ENCODE results near the gene MYOZ3.

Gene MYOZ3

GRCh38 chr5:150660108-150660831, 781 bp upstream of the MYOZ3 start:
- no peak for DNase-seq

DNA sequence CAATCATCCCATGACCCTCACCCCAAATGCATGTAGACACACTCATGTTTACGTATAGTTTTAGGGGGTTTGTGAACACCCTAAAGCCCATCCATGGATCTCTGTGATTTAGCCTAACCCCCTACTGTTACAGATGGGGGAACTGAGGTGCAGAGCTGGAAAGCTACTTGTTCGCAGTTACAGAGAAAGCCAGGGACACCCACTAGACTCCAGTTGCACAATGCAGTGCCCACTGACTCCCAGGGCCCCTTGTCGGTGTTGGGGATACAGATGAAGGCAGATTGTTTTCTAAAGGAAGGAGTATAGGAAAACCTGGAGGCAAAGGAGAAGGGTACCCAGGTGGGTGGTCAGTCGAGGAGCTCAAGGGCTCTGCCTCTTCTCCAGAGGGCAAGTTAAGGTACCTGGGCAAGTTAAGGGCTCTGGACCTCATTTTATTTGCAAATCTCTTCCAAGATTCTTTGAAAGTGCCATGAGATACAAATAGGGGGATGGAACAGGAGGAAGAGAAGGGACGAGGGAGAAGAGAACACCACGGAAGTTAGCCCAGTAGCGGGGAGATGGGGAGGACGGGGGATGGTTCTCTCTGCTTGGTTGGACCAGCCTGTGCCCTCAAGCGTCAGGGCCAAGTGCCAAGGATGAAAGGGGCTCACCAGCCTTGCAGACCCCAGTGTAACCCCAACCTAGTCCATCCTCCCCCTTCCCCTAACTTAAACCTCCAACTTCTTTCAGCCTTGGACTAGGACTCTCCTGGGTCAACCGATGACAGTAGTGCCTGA, 958 bp downstream of the MYOZ3 start:
- DNase-seq = no peak

- no peak for DNase-seq
These were observed 1.9 kb downstream of the MYOZ3 start for GRCh38 chr5:150662731-150663516.

DNA sequence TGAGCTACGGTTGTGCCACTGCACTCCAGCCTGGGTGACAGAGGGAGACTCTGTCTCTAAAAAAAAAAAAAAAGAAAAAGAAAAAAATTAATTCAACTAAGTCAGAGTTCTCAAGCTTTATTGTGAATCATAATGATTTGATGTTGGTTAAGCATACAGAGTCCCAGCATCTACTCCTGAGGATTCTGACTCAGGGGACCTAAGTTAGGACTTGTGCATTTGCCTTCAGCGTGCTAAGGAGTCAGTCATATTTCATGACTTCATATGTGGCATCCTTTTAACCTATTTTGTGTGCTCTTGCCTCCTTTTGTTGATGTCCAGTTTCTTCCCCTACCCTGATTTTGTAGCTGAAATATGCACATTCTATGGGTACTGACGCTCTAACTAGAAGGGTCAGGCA, 2.9 kb downstream of the MYOZ3 start:
- DNase-seq = no peak

- no peak for DNase-seq
These were observed 4.0 kb downstream of the MYOZ3 start for GRCh38 chr5:150665044-150665443.

DNA sequence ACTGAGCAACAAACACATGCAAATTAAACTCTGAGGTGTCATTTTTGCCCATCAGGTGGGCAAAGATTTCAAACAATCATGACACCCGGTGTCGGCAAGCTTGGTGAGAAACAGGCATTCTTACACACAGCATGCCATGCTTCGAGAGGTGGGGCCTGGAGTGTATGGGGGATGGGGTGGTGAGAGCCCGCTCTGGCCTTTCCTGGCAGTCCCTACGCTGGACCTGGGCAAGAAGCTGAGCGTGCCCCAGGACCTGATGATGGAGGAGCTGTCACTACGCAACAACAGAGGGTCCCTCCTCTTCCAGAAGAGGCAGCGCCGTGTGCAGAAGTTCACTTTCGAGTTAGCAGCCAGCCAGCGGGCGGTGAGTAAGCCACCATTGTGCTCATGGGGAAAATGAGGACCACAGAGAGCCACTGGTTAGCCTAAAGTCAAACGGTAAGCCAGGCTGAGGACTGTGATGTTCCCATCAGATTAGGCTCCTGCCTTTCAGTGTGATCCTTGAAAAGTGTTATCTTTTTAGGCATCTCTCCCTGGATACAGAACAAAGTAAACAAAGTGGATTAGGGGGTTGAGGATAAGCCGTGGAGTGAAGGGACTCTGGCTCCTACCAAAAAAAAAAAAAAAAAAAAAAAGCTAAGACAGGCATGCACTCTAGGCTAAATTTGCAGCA, 9.4 kb downstream of the MYOZ3 start:
- DNase-seq = no peak

DNA sequence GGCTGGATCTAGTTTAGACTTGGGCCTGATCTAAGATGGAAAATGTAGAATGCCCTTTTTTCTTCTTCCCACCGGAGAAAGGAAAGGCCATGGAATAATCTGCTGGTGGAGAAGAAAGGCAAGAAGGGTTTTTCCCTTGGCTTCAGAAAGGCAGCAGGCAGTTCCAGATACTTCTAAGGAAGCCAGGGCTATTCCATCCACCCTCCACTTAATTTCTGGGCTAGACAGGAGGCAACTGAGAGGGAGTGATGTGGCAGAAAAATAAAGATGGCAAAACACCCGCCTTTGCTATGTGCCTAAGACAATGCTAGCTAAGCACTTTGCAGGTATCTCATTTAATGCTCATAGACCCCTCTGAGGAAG, 9.9 kb downstream of the MYOZ3 start:
- no peak for DNase-seq

- no peak for DNase-seq
These were observed 10.6 kb downstream of the MYOZ3 start for GRCh38 chr5:150671509-150672236.

DNA sequence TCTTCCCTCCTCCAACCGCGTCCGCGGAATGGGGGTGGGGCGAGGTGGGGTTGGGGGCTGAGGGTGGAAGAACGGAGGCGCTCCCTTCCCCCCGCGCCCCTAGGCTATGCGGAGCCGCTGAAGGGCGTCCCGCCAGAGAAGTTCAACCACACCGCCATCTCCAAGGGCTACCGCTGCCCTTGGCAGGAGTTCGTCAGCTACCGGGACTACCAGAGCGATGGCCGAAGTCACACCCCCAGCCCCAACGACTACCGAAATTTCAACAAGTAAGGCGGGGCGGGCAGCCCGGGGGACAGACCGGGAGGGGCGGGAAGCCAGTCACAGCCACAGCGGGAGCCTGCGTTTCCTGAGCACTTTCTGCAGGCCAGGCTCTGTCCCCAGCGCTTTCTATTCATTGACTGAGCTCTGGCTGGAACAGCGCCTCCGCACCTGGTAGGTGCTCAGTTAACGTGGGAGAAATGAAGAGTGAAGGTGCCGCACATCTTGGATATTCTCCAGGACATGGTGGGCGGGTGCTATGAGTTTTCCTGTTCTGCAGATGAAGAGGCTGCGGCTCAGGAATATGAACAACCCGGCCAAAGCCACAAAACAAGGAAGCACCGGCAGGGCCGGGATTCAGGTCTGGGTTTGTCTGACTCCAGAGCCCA, 11.3 kb downstream of the MYOZ3 start:
- no peak for DNase-seq

DNA sequence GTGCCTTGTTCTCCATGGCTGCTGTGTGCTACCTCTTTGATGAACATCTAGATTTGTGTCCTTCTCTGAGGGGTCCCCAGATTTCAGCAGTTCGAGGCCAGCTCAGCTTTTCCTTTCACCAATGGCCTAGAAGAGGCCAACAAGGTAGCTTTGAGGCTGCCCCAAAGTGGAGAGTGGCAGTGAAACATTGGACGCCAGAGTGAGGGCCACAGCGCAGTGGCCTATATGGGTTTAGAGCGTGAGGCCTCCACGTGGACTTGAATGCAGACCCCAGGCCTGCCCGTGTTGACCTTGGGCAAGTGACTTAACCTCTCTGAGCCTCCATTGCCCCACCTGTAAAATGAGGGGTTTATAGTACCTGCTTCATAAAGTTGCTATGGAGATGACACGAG, 11.8 kb downstream of the MYOZ3 start:
- DNase-seq = no peak

- no peak for DNase-seq
These were observed 13.3 kb downstream of the MYOZ3 start for GRCh38 chr5:150674341-150674821.

GRCh38 chr5:150675069-150675468, 14.0 kb downstream of the MYOZ3 start:
- DNase-seq = no peak

- DNase-seq = no peak
These were observed 15.5 kb downstream of the MYOZ3 start for GRCh38 chr5:150676578-150676977.

DNA sequence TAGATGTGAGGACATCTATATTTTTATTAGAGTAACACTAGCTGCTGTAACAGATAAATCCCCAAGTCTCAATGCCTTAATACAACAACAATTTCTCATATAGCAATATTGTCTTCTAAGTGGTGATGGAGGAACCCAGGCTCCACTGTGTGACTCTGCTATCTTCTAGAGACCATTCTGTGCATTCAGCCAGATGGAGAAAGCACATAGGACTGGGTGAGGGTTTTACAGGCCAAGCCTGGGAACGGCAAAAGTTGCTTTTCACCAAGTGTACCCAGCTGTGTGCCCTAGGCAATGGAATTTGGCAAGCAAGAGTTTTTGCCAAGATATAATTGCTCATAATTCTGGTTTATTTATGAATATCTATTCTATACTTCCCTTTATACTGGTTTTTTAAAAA, 28.1 kb downstream of the MYOZ3 start:
- DNase-seq = no peak

- DNase-seq = no peak
These were observed 29.7 kb downstream of the MYOZ3 start for GRCh38 chr5:150690760-150691159.

DNA sequence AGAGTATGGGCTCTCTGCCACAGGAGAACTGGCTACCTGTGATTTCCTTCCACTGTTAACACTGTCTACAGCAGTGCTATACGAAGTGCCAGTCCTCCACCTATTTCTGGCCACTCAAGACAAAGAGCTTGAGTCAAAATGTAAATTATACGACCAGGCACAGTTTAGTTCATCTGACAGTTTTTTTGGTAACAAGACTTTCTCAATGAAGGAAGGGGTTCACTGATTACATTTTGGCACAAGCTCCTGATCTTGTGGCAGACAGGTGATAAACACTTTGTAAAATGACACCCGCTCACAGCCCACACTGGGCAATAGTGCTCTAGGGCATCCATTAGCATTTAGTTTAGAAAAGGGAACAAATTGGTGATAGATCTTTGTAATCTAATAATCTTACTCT, 31.2 kb downstream of the MYOZ3 start:
- DNase-seq = no peak

- no peak for DNase-seq
These were observed 33.6 kb downstream of the MYOZ3 start for GRCh38 chr5:150694612-150695011.

GRCh38 chr5:150700246-150700593, 39.2 kb downstream of the MYOZ3 start:
- no peak for DNase-seq

DNA sequence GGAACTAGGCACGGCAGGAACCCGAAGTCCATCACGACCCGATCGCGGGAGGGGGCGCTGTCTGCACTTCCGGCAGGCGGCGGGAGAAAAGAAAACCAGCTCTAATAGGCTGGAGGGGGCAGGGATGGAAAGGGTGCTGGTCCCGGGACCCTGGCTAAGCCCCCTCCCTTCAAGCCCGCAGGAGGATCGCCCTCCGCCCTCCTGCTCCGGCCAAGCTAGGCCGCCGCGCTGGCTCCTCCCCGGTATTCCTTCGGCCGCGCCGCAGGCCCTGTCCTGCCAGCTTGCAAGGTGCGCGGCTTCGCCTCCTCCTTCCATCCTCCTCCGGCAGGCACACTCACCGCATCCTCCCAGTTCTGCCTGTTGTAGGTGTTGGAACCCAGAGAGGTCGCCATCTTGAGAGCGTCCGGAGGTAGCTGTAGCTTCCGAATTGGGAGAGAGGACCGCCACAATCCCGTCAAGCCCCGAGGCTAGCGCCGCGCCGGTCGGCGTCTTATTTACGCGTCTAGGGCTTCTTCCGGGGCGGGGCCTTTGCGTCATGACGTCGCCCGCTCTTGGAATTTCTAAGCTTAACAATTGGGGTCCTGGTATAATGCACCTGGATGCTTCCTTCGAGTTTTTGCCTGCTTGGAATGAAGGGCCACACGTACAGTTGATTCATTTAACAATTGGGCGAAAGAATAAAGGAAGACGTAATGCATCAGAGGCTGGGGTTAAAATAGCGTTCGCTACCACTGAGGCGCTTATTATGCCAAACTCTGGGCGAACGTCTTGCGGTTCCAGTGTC, 39.7 kb downstream of the MYOZ3 start, which contains the start of gene RBM22:
Gene RBM22, minus strand, starts transcription at position 469 of the 784 bp plus-strand sequence. Its CDS starts 77 bp downstream, at position 392.
- DNase-seq = peak; percentile 81

DNA sequence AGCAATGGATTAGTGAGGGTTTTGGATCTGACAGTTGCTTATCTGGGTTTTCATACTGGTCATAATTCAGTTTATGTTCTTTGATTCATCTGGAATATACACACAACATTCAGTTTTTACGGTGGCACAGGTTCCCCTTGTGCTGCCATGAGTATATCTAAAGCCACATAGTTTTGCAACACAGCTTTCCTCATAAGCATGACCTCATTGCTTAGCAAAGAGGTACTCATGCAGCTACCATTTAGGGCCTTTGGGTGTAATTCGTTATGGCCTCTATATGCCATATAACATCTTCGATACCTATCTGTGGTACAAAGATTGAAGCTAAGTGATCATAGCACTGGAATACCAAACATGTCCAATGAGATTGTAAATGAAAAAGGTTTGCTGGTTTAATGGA, 42.7 kb downstream of the MYOZ3 start:
- DNase-seq = no peak

Measured in NCI-H446 treated with DMSO at 0.1 percent for 48 hours (cell line).